OCI-LY7 (cell line): ENCODE results near the gene SLC2A6. TPM values are rescaled to one million over a fixed set of nuclear protein-coding genes. Genes with fewer than 3 reads are reported as not detected.
A peak's percentile ranks its signal among the peaks of the same experiment; 100 is the strongest.
"Not testable (repeated sequence)": the region's sequence is repeated elsewhere in the genome, so short reads cannot be mapped to it uniquely, and the experiment has no call there.

Experiments
- BruUV-seq: library from RNA; stranded (reverse); fragments of 400-500 nt; replicated peaks from 2 replicates; lab custom pipeline; 2021; lab: Mats Ljungman, UMichigan
- CTCF ChIA-PET: fragments of 300-600 bp; sonication (Branson Sonifier 250); formaldehyde crosslinking; loops from one replicate; lab custom pipeline; 2022; ENCODE audit warnings: antibody characterized with exemption; ENCODE audit not compliant: unreplicated experiment; lab: Charles Lee
- POLR2A ChIA-PET: fragments of 300-600 bp; sonication (Branson Sonifier 250); formaldehyde crosslinking; loops from one replicate; lab custom pipeline; 2022; ENCODE audit warnings: antibody characterized with exemption; lab: Charles Lee
- DNase-seq: peaks from one replicate; pipeline ENCODE4 v3.0.0-alpha.2; 2015; ENCODE audit warnings: low spot score
- H2AFZ ChIP-seq: fragments of 200-600 bp; sonication (generic), shearing (Covaris generic); 2 replicates; pipeline ENCODE4 v1.6.1; 2014; ENCODE audit warnings: mild to moderate bottlenecking, antibody characterized with exemption, low read length, moderate library complexity
- H3K27ac ChIP-seq: fragments of 200-600 bp; sonication (generic); 2 replicates; pipeline ENCODE4 v1.5.1; 2014; ENCODE audit warnings: mixed run types, low read depth, mild to moderate bottlenecking, moderate library complexity, low read length, inconsistent platforms; ENCODE audit not compliant: poor library complexity, severe bottlenecking
- H3K36me3 ChIP-seq: fragments of 200-600 bp; sonication (generic); 2 replicates; pipeline ENCODE4 v1.6.1; 2014; ENCODE audit warnings: mild to moderate bottlenecking, antibody characterized with exemption, low read length, moderate library complexity, mixed read lengths; ENCODE audit not compliant: insufficient read depth
- H3K4me1 ChIP-seq: fragments of 200-600 bp; sonication (generic); 2 replicates; pipeline ENCODE4 v1.5.1; 2014; ENCODE audit warnings: mild to moderate bottlenecking, low read length; ENCODE audit not compliant: insufficient read depth, poor library complexity, severe bottlenecking
- H3K4me2 ChIP-seq: fragments of 200-600 bp; sonication (generic); 2 replicates; pipeline ENCODE4 v1.6.1; 2014; ENCODE audit warnings: mild to moderate bottlenecking, low read length
- H3K4me3 ChIP-seq: fragments of 200-600 bp; sonication (generic); 2 replicates; pipeline ENCODE4 v1.5.1; 2014; ENCODE audit warnings: mild to moderate bottlenecking, low read depth, low read length; ENCODE audit not compliant: poor library complexity, severe bottlenecking
- H3K79me2 ChIP-seq: fragments of 200-600 bp; sonication (generic); 2 replicates; pipeline ENCODE4 v1.6.1; 2016; ENCODE audit warnings: low read depth, mild to moderate bottlenecking, low read length, moderate library complexity, mixed read lengths; ENCODE audit not compliant: insufficient read depth
- H3K9me2 ChIP-seq: fragments of 200-600 bp; sonication (generic); 2 replicates; pipeline ENCODE4 v1.6.1; 2016; ENCODE audit warnings: mild to moderate bottlenecking, low read length, mixed read lengths; ENCODE audit not compliant: insufficient read depth
- H3K9me3 ChIP-seq: fragments of 200-600 bp; sonication (generic); 2 replicates; pipeline ENCODE4 v1.6.1; 2014; ENCODE audit warnings: mild to moderate bottlenecking, mixed run types, low read length, mixed read lengths
- H4K20me1 ChIP-seq: fragments of 200-600 bp; sonication (generic); 2 replicates; pipeline ENCODE4 v1.6.1; 2014; ENCODE audit warnings: mild to moderate bottlenecking, antibody characterized with exemption, low read length, moderate library complexity, mixed read lengths; ENCODE audit not compliant: insufficient read depth
- EZH2phosphoT487 ChIP-seq: fragments of 200-600 bp; sonication (generic); IDR thresholded peaks from 2 replicates; pipeline ENCODE4 v1.6.1; 2018; ENCODE audit warnings: low read depth, borderline replicate concordance, mild to moderate bottlenecking, mixed run types, antibody characterized with exemption, low read length, moderate library complexity, mixed read lengths
- intact Hi-C: fragments of 100-400 bp; cut with micrococcal nuclease; formaldehyde crosslinking; loops from one replicate; pipeline ENCODE4 v1.10.0; 2022; ENCODE audit not compliant: unreplicated experiment
- total RNA-seq, 2 experiments: library from RNA; depleted of rRNA in 1 of 2; stranded (reverse); fragments of >200 nt in 1 of 2; shearing (Covaris generic) in 1 of 2; gene quantifications; 2 replicates each; pipeline ENCODE4 v1.2.3, GENCODE V29; 2014 to 2022
- TF ChIP-seq, protein P1 (sequence below): fragments of 200-600 bp; sonication (generic); conservative IDR thresholded peaks from 2 replicates; pipeline ENCODE4 v1.5.1; 2014; ENCODE audit warnings: mild to moderate bottlenecking, antibody characterized with exemption, low read length, moderate library complexity, mixed read lengths

The SLC2A6 gene
- total RNA-seq, 2 experiments from 2014 or later: 51.0 to 52.9 TPM

DNA sequence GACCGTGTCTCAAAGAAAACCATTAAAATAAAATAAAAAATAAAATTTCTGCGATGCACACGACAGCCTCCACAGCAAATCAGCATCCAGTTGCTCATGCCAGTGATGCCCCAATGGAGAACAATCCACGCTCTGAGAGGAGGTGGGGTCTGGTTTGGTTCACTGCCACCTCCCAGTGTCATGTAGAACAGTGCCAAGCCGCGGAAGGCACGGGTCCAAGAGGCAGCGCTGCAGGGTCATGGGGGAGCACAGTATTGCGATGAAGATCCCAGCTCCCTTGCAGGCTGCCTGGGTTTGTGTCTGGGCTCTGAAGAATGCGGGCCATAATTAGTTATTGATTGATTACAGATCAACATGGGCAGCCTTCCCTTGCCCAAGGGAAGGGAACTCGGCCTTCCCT is 25.2 kb downstream of the SLC2A6 start:
- DNase-seq: no peak
- intact Hi-C loops: loop anchor here (2.0 kb wide), 1 partner anchor 33 kb away; no protein-coding TSS in a partner anchor
- Histone ChIP-seq H3K79me2 (no peaks in the 10 kb centered on the region), H3K4me2 (peak overlapping the region; percentile 41), H3K27ac (no peak overlapping the region), H2AFZ (no peak overlapping the region), H3K9me2 (no peaks in the 10 kb centered on the region), H4K20me1 (no peaks in the 10 kb centered on the region), H3K9me3 (no peaks in the 10 kb centered on the region), H3K36me3 (no peaks in the 10 kb centered on the region), H3K4me3 (no peak overlapping the region), H3K4me1 (peaks cover 42% of the 10 kb centered on the region)
- CTCF ChIA-PET: interaction anchor here (0.6 kb wide), 1 partner anchor 15 kb away, joined by 3 read pairs; no protein-coding TSS in a partner anchor
- no peak for TF ChIP-seq EZH2phosphoT487
- TF ChIP-seq, protein P1, sequence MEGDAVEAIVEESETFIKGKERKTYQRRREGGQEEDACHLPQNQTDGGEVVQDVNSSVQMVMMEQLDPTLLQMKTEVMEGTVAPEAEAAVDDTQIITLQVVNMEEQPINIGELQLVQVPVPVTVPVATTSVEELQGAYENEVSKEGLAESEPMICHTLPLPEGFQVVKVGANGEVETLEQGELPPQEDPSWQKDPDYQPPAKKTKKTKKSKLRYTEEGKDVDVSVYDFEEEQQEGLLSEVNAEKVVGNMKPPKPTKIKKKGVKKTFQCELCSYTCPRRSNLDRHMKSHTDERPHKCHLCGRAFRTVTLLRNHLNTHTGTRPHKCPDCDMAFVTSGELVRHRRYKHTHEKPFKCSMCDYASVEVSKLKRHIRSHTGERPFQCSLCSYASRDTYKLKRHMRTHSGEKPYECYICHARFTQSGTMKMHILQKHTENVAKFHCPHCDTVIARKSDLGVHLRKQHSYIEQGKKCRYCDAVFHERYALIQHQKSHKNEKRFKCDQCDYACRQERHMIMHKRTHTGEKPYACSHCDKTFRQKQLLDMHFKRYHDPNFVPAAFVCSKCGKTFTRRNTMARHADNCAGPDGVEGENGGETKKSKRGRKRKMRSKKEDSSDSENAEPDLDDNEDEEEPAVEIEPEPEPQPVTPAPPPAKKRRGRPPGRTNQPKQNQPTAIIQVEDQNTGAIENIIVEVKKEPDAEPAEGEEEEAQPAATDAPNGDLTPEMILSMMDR: no peak
- POLR2A ChIA-PET: no interaction called here
- no TSS peak for BruUV-seq

DNA sequence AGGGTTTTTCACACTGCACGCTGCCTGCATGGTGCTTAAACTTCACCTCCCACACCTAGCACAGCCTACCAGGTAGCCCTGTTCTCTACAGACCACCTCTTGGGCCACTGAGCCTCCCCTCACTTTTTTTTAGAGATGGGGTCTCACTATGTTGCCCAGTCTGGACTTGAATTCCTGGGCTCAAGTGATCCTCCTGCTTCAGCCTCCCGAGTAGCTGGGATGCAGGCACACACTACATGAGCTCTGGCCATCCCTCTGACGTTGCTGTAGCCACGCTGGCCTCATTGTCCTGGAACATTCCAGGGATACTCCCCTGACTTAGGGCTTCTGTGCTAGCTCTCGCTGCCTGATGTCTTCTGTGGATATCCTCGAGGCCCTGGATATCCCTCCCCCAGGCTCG is 26.3 kb downstream of the SLC2A6 start:
- Histone ChIP-seq H3K4me2 (no peak overlapping the region), H3K27ac (no peak overlapping the region), H3K79me2 (no peaks in the 10 kb centered on the region), H3K36me3 (no peaks in the 10 kb centered on the region), H2AFZ (no peak overlapping the region), H3K4me3 (no peak overlapping the region), H3K4me1 (peaks cover 37% of the 10 kb centered on the region), H3K9me3 (no peaks in the 10 kb centered on the region), H4K20me1 (no peaks in the 10 kb centered on the region), H3K9me2 (no peaks in the 10 kb centered on the region)
- no peak for TF ChIP-seq EZH2phosphoT487
- TF ChIP-seq, protein P1: no peak
- no peak for DNase-seq
- BruUV-seq: no TSS peak
- ChIA-PET POLR2A (no interaction called here), CTCF (no interaction called here)
- intact Hi-C loops: loop anchor here (2.0 kb wide), 1 partner anchor 34 kb away; no protein-coding TSS in a partner anchor

DNA sequence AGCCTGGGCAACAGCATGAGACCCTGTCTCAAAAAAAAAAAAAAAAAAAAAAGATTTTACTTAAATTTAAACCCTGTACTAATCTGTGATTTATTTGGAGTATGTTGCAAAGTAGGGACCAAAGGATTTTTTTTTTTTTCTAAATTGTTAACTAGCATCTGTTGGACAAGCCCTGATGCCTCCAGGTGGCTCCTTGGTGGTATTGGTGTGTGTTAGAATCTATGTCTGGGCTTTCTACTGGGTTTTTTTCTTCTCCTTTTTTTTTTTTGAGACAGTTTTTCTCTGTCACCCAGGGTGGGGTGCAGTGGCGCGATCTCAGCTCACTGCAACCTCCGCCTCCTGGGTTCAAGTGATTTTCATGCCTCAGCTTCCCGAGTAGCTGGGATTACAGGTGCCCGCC is 27.0 kb downstream of the SLC2A6 start:
- TF ChIP-seq, protein P1: peak; percentile 41; the same call in 1 of the 2 replicates
- DNase-seq: peak; percentile 75
- intact Hi-C loops: loop anchor here (2.0 kb wide), 1 partner anchor 35 kb away; no protein-coding TSS in a partner anchor
- H3K79me2 ChIP-seq, CTCF ChIA-PET, H3K4me3 ChIP-seq, H3K9me2 ChIP-seq, H3K36me3 ChIP-seq, H3K9me3 ChIP-seq, H2AFZ ChIP-seq, H3K4me2 ChIP-seq, H4K20me1 ChIP-seq, BruUV-seq, POLR2A ChIA-PET: not testable (repeated sequence)
- Histone ChIP-seq H3K27ac (peak overlapping the region; percentile 21), H3K4me1 (peaks cover 30% of the 10 kb centered on the region)
